Natural killer cell treated with Interleukin-12 subunit alpha and Interleukin-12 subunit beta and Interleukin-15 and Interleukin-18, amount 100 ng/mL, for 72 hours (primary cell): Measurements from ENCODE around the gene TCN1. TPM values are rescaled to one million over a fixed set of nuclear protein-coding genes. Genes with fewer than 3 reads are reported as not detected.
"Not testable (repeated sequence)": the region's sequence is repeated elsewhere in the genome, so short reads cannot be mapped to it uniquely, and the experiment has no call there.

ENCODE experiments used
- ATAC-seq, 2 donors: fragments of 150-1000 bp; cut with Tn5 transposase in 1 of 2; sonication (Bioruptor Pico), chemical (Tn5 transposase) in 1 of 2; 2 replicates each; pipeline ENCODE4 v1.10.0; 2021
- DNase-seq: peaks from one replicate; pipeline ENCODE4 v3.0.0; 2022; ENCODE audit warnings: low spot score
- H3K27ac Mint-ChIP-seq, 2 donors: 1 replicate in 1 of 2; 2 replicates in 1 of 2; pipeline ENCODE4 v1.8.0; 2022; ENCODE audit warnings: mixed read lengths in 2 of 2, mild to moderate bottlenecking in 1 of 2, moderate library complexity in 1 of 2
- H3K27me3 Mint-ChIP-seq, 2 donors: 1 replicate in 1 of 2; 2 replicates in 1 of 2; pipeline ENCODE4 v1.8.0; 2022; ENCODE audit warnings: mixed read lengths in 2 of 2
- H3K36me3 Mint-ChIP-seq: one replicate; pipeline ENCODE4 v1.8.0; 2022; ENCODE audit warnings: mixed read lengths
- H3K4me1 Mint-ChIP-seq, 2 donors: 1 replicate in 1 of 2; 2 replicates in 1 of 2; pipeline ENCODE4 v1.8.0; 2022; ENCODE audit warnings: low read depth in 2 of 2, mixed read lengths in 2 of 2, mild to moderate bottlenecking in 1 of 2
- H3K4me3 Mint-ChIP-seq: one replicate; pipeline ENCODE4 v1.8.0; 2022; ENCODE audit warnings: mixed read lengths
- H3K9me3 Mint-ChIP-seq: 2 replicates; pipeline ENCODE4 v1.8.0; 2022; ENCODE audit warnings: mixed read lengths
- total RNA-seq, 2 donors: library from RNA; stranded (reverse); gene quantifications; one replicate each; pipeline ENCODE4 v1.2.3, GENCODE V29; 2022

Gene TCN1
- total RNA-seq, 2 donors from 2014 or later: not detected

DNA sequence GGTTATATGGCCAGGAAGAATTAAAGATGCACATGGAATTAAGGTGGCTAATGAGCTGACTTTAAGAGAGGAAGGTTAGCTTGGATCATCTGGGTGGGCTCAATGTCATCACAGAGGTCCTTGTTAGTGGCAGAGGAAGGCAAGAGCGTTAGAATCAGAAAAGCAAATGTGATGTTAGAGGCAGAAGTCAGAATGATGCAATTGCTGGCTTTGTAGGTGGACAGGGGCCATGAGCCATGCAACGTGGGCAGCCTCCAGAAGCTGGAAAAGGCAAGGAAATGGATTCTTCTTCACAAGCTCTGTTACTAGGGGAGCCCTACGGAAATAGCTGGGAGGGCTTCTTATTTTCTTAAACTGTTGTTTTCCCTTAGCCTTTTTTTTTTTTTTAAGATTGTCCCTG lies 18.7 kb downstream of the TCN1 start:
- no peak overlapping the region for H3K27ac Mint-ChIP-seq
- DNase-seq: no peak
- no peaks in the 10 kb centered on the region for H3K4me1 Mint-ChIP-seq
- H3K27me3 Mint-ChIP-seq: peaks cover 2 to 6% of the 10 kb centered on the region in 2 donors
- H3K36me3 Mint-ChIP-seq: no peaks in the 10 kb centered on the region
- ATAC-seq: no peak
- H3K4me3 Mint-ChIP-seq: no peak overlapping the region
- no peaks in the 10 kb centered on the region for H3K9me3 Mint-ChIP-seq

DNA sequence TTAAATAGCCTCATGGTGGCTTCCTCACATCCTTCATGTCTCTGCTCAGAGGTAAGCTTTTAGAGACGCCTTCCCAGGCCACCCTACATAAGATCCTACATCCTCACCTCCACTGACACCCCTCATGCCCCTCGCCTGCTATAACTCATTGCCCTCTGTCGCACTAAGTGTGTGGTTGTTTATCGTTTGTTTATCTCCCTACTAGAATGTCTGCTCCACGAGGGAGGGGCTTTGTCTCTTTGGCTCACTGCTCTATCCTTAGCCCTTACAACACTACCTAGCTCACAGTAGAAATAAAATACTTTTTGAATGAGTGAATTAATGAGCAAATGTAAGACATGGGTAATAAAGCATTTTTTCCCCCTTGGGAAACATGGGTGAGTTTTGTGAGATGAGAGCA lies 19.7 kb downstream of the TCN1 start:
- ATAC-seq (no peak), DNase-seq (no peak)
- no peak overlapping the region for H3K27ac Mint-ChIP-seq
- H3K27me3 Mint-ChIP-seq: peaks cover 6 to 13% of the 10 kb centered on the region in 2 donors
- H3K4me3 Mint-ChIP-seq: no peak overlapping the region
- no peaks in the 10 kb centered on the region for H3K9me3 Mint-ChIP-seq
- no peaks in the 10 kb centered on the region for H3K4me1 Mint-ChIP-seq
- H3K36me3 Mint-ChIP-seq: no peaks in the 10 kb centered on the region

DNA sequence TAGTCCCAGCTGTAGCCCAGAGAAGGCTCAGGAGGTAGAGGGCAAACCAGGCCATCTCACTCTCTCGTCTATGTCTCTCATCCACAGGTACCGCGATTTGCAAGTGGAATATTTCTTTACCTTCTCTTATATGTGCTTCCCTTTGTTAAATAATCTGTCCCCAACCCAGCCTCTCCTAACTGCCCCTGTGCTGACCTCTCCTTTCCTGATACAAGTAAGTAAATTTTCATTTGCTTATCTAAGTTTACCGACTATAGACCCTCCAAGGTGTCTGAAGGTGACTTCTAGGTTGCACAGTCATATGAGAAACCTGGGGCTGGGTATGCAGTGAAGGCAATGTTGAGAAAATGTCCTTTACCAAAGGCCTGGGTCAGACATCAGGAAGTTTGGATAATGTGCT lies 20.9 kb downstream of the TCN1 start, which contains the start of gene CBLIF:
TSS of gene CBLIF (minus strand) at position 101 of the 400 bp plus-strand sequence. CDS start at position 55, 46 bp downstream.
- DNase-seq: no peak
- Mint-ChIP-seq H3K4me3 (no peak within 1 kb of the TSS), H3K27me3 (peaks cover 6 to 16% of the 10 kb centered on the region in 2 donors), H3K9me3 (no peaks in the 10 kb centered on the region), H3K4me1 (no peaks in the 10 kb centered on the region), H3K36me3 (no peaks in the 10 kb centered on the region), H3K27ac (no peak within 1 kb of the TSS)
- ATAC-seq: no peak

DNA sequence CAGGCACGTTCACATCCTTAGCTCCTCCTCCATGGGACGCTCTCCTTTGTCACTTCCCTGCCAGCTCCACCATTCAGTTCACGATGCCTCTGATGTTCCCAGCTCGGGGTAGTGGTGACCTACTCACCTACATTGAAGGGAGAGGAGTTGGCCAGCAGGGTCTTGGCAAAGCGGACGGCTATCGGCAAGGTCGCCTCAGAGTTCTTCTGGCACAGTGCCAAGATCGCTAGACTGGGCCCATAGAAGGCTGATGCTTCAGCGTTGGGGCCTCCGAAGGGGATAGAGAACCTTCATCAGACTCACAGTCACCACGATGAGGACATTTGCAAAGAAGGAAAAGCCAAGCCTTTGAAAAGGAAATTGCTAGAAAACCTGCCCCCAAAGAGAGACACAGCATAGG lies 24.0 kb downstream of the TCN1 start:
- H3K4me3 Mint-ChIP-seq: no peak overlapping the region
- DNase-seq (no peak), ATAC-seq (no peak)
- no peaks in the 10 kb centered on the region for H3K9me3 Mint-ChIP-seq
- no peaks in the 10 kb centered on the region for H3K36me3 Mint-ChIP-seq
- peaks cover 8 to 16% of the 10 kb centered on the region in 2 donors for H3K27me3 Mint-ChIP-seq
- H3K27ac Mint-ChIP-seq: no peak overlapping the region
- no peaks in the 10 kb centered on the region for H3K4me1 Mint-ChIP-seq

DNA sequence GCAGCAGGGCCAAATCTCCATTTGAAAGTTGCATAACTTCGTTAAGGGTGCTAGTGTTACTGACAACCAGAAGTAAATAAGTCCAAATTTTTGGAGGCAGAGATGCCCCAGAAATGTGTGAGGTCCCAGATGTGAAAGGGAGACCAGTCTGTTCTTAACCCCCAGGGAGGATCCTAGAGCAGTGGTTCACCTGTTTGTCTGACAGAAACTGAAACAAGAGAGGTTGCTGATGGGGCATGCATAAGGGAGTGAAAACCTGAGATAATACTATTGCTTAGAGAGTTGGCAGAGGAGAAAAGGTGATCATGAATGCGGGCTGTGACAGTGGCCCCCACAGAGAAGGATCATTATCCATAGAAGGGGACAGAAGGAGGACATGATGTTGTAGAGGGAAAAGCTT lies 24.8 kb downstream of the TCN1 start:
- Mint-ChIP-seq H3K9me3 (no peaks in the 10 kb centered on the region), H3K4me1 (no peaks in the 10 kb centered on the region), H3K36me3 (no peaks in the 10 kb centered on the region), H3K27me3 (peaks cover 10 to 16% of the 10 kb centered on the region in 2 donors), H3K4me3 (no peak overlapping the region), H3K27ac (no peak overlapping the region)
- no peak for ATAC-seq
- no peak for DNase-seq

DNA sequence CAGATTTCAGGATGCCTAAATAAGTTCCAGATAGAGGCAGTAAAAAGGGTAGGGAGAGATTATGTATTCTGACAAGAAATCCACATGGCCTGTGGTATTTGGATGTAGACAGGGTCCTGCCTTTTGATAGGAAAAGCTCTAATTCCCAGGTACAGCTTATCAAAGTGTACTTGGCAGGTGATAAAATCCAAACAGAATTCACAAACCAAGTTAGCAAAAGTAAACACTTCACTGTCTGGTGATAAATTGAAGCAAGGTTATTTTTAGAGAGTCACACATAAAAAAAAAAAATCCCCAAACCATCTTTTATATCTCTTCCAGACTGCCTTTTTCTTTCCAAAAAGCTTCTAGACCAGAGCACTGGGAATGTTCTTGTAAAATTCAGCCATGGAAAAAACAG lies 26.7 kb downstream of the TCN1 start:
- no peaks in the 10 kb centered on the region for H3K4me1 Mint-ChIP-seq
- ATAC-seq (no peak), DNase-seq (no peak)
- H3K9me3 Mint-ChIP-seq: no peaks in the 10 kb centered on the region
- H3K4me3 Mint-ChIP-seq: no peak overlapping the region
- H3K36me3 Mint-ChIP-seq: no peaks in the 10 kb centered on the region
- H3K27ac Mint-ChIP-seq: no peak overlapping the region
- peaks cover 9 to 18% of the 10 kb centered on the region in 2 donors for H3K27me3 Mint-ChIP-seq

DNA sequence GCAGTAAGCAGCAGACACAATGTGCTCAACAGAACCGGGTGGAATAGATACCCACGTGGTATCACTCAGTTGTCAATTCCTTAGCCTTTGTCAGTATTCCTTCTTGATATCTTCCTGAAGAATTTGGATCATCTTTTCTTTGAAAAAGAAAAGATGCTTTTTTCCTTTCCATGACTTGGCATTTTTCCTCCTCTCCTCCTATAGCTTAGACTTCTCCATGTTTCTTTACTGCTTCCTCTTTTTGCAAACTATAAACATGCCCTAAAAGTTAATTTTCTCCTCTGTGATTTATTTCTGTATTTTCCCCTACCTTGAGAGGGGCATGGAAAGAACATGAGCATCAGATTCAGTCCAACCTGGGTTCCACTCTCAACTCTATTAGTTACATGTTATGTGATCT lies 32.7 kb downstream of the TCN1 start:
- ATAC-seq (no peak), DNase-seq (no peak)
- Mint-ChIP-seq H3K4me1 (peaks cover 0 to 7% of the 10 kb centered on the region in 2 donors), H3K27ac (no peak overlapping the region), H3K4me3 (no peak overlapping the region), H3K27me3 (peaks cover 15 to 19% of the 10 kb centered on the region in 2 donors), H3K9me3 (no peaks in the 10 kb centered on the region), H3K36me3 (no peaks in the 10 kb centered on the region)

DNA sequence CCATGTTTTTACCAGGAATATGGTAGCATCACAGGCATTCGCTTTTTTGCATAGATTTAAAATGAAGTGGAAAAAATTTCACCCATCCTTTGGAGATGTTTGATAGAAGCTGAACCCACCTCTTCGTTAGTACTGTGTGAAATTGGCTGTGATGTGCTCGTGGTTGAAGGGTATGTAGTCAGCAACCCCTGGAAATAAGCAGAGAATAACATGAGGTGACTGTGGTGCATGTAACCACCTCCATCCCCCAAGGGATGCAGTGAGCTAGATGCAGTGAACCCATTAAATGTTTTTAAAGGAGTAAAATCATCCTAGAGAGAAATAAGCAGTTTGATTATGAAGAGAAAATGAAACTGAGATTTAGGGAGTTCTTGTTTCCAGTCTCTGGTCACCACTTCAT lies 36.9 kb downstream of the TCN1 start:
- no peak for DNase-seq
- no peak for ATAC-seq
- H3K36me3 Mint-ChIP-seq: no peaks in the 10 kb centered on the region
- no peaks in the 10 kb centered on the region for H3K9me3 Mint-ChIP-seq
- peaks cover 7 to 18% of the 10 kb centered on the region in 2 donors for H3K27me3 Mint-ChIP-seq
- H3K4me1 Mint-ChIP-seq: peaks cover 0 to 7% of the 10 kb centered on the region in 2 donors
- no peak overlapping the region for H3K4me3 Mint-ChIP-seq
- no peak overlapping the region for H3K27ac Mint-ChIP-seq

DNA sequence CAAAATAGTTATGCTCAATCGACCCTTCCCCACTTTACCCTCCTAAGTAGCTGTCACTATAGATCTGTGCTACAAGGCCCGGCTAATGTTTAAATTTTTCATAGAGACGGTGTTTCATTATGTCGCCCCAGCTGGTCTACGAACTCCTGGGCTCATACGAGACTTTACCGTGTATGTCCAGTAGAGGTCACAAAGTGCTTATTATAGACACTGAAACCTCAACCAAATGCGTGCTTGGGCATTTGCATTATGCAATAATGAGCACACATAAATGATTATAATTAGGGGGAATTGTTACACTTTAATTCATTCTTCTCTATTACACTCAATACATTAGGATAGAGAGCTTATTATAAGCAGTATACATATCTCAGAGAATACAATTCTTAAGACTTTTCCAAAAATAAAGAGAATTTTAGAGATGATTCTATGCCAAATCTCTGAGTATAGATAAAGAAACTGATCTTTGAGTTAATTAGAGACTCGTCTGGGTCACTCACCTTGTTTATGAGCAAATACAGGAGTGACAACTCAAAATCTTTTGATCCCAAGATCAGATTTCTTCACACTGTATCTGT lies 43.2 kb downstream of the TCN1 start:
- Mint-ChIP-seq H3K27me3 (peaks cover 2 to 8% of the 10 kb centered on the region in 2 donors), H3K27ac (no peak overlapping the region), H3K9me3 (no peaks in the 10 kb centered on the region), H3K4me3 (no peak overlapping the region), H3K4me1 (peaks cover 3 to 5% of the 10 kb centered on the region in 2 donors), H3K36me3 (no peaks in the 10 kb centered on the region)
- no peak for DNase-seq
- peak; percentile 62 to 73 for ATAC-seq

DNA sequence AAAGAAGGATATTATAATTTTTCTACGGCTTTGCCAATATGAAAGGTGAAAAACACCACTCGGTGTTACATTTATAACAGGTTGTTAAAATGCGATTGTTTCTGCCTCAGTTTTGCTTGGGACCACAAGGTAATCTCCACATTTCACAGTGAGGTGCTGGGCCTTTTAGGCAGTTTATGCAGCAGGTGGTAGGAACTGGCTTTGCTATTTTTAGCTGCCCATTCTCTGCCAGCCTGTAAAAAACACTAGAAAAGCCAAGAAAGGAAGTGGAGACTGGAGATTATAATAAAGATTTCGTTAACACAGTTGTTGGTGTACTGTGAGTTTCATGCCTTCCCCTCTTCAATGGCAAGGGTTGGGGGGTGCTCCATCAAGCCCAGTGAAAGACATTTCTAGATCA lies 47.7 kb downstream of the TCN1 start:
- H3K9me3 Mint-ChIP-seq: no peaks in the 10 kb centered on the region
- ATAC-seq: no peak

DNA sequence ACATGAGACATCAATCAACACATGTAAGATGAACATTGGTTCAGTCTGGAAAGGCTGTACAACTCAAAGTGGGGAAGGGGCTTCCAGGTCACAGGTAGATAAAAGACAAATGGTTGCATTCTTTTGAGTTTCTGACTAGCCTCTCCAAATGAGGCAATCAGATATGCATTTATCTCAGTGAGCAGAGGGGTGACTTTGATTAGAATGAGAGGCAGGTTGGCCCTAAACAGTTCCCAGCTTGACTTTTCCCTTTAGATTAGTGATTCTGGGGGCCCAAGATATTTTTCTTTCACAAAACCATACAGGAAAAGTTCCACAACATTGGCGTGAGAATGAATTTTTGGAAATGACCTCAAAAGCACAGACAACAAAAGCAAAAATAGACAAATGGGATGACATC lies 49.9 kb downstream of the TCN1 start:
- H3K27ac Mint-ChIP-seq: not testable (repeated sequence)

More for the DNA sequence above, 47.7 kb downstream of the TCN1 start:
- H3K36me3 Mint-ChIP-seq: no peaks in the 10 kb centered on the region
- H3K4me1 Mint-ChIP-seq: peaks cover 9 to 10% of the 10 kb centered on the region in 2 donors
- H3K4me3 Mint-ChIP-seq: no peak overlapping the region
- H3K27ac Mint-ChIP-seq: no peak overlapping the region
- H3K27me3 Mint-ChIP-seq: peaks cover 0 to 2% of the 10 kb centered on the region in 2 donors
- DNase-seq: no peak

DNA sequence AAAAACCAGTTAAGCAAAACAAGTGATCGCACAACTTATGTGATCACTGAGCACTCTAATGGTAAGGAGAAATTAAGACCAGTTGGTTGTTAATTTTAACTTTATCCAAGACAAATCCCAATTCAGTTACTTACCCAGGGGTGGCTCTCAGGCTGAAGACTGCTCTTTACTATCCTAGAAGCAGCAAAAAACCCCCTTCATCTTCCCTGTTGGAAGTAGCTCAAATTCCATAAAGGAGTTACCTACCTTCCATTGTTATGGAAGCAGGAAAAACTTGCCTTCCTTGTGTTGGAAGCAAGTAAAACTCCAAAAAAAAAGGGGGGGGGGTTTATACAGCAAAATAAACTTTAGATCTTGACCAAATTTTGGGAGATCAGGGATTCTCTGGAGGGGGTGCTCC lies 50.5 kb downstream of the TCN1 start:
- ATAC-seq (no peak), DNase-seq (no peak)
- Mint-ChIP-seq H3K4me3 (no peak overlapping the region), H3K4me1 (peaks cover 10 to 11% of the 10 kb centered on the region in 2 donors), H3K9me3 (peaks cover 3% of the 10 kb centered on the region), H3K27me3 (no peaks in the 10 kb centered on the region), H3K36me3 (no peaks in the 10 kb centered on the region), H3K27ac (no peak overlapping the region)

More for the DNA sequence above, 49.9 kb downstream of the TCN1 start:
- H3K27me3 Mint-ChIP-seq, DNase-seq, H3K9me3 Mint-ChIP-seq, ATAC-seq, H3K36me3 Mint-ChIP-seq, H3K4me3 Mint-ChIP-seq, H3K4me1 Mint-ChIP-seq: not testable (repeated sequence)

DNA sequence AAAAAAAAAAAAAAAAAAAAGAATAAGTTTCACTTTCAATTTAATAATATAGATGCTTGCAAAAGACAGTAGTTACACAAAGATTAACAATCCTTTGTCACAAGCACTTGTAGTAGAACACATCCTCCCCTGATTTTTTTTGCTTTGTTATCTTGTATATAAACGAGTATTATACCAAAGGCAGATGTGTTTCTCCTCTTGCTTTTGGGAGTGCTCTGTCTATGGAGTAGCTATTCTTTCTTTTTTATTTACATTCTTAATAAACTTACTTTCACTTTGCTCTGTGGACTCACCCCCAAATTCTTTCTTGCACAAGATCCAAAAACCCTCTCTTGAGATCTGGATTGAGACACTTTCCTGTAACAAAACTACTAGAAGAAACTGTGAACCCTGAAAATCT lies 52.3 kb downstream of the TCN1 start:
- H3K4me3 Mint-ChIP-seq: peak overlapping the region; percentile 42
- DNase-seq: no peak
- peaks cover 3% of the 10 kb centered on the region for H3K9me3 Mint-ChIP-seq
- peaks cover 10 to 14% of the 10 kb centered on the region in 2 donors for H3K4me1 Mint-ChIP-seq
- no peak for ATAC-seq
- peak overlapping the region; percentile 23 to 44 for H3K27ac Mint-ChIP-seq
- no peaks in the 10 kb centered on the region for H3K27me3 Mint-ChIP-seq
- no peaks in the 10 kb centered on the region for H3K36me3 Mint-ChIP-seq

DNA sequence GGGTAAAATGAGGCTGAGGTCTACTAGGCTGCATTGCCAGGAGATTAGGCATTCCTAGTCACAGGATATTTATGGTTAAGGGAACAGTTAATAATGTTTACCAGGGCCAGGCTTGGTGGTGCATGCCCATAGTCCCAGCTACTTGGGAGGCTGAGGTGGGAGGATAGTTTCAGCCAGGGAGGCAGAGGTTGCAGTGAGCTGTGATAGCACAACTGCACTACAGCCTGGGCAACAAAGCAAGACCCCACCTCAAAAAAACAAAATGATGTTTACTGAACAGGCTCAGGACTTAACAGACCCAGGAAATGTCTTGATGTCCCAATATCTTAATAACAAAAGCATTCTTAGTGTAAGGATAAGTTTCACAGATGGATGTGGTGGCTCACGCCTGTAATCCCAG lies 52.9 kb downstream of the TCN1 start:
- Mint-ChIP-seq H3K4me3 (no peak overlapping the region), H3K27me3 (no peaks in the 10 kb centered on the region), H3K27ac (no peak overlapping the region)

DNA sequence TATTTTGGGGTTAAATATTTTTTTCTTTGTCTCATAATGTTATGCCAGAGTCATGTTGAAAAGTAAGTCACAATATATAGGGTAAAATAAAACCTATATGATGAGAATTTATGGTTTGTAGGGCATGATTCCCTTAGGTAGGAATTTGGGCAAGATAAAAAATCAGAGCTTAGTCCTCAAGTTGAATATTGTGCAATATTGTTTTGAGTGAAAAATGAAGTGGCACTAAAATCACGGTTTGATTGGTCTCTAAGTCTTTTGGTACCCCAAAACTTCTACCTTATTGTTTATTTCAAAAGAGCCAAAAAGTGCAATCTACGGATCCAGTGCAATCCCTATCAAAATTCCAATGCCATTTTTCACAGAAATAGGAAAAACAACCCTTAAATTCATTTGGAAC lies 54.1 kb downstream of the TCN1 start:
- H3K4me1 Mint-ChIP-seq: peaks cover 14% of the 10 kb centered on the region in 2 donors
- no peak overlapping the region for H3K4me3 Mint-ChIP-seq
- DNase-seq (no peak), ATAC-seq (no peak)
- H3K27me3 Mint-ChIP-seq: no peaks in the 10 kb centered on the region
- H3K9me3 Mint-ChIP-seq: peaks cover 3% of the 10 kb centered on the region
- peak overlapping the region in 1 of 2 donors; percentile 35 for H3K27ac Mint-ChIP-seq
- peaks cover under 1% of the 10 kb centered on the region for H3K36me3 Mint-ChIP-seq

More for the DNA sequence above, 52.9 kb downstream of the TCN1 start:
- peaks cover 3% of the 10 kb centered on the region for H3K9me3 Mint-ChIP-seq
- ATAC-seq (no peak), DNase-seq (no peak)
- H3K4me1 Mint-ChIP-seq: peaks cover 14% of the 10 kb centered on the region in 2 donors
- no peaks in the 10 kb centered on the region for H3K36me3 Mint-ChIP-seq
